ENCODE data around the gene SULT1C2.

The SULT1C2 gene

GRCh38 chr2:108297436-108298141 is 8.9 kb downstream of the SULT1C2 start:
- DNase-seq: no peak

GRCh38 chr2:108301558-108301957 is 12.9 kb downstream of the SULT1C2 start:
- no peak for DNase-seq

- no peak for DNase-seq
Observed at GRCh38 chr2:108304975-108305374, 16.3 kb downstream of the SULT1C2 start.

GRCh38 chr2:108305901-108306300 is 17.2 kb downstream of the SULT1C2 start:
- no peak for DNase-seq

- no peak for DNase-seq
Observed at GRCh38 chr2:108309903-108310302, 21.2 kb downstream of the SULT1C2 start.

- no peak for DNase-seq
Observed at GRCh38 chr2:108314586-108315296, 26.0 kb downstream of the SULT1C2 start.

GRCh38 chr2:108315444-108315934 is 26.8 kb downstream of the SULT1C2 start:
- DNase-seq: no peak

- DNase-seq: no peak
Observed at GRCh38 chr2:108316033-108316432, 27.3 kb downstream of the SULT1C2 start.

GRCh38 chr2:108316461-108317258 is 28.0 kb downstream of the SULT1C2 start:
- DNase-seq: no peak

- DNase-seq: no peak
Observed at GRCh38 chr2:108320326-108320922, 31.7 kb downstream of the SULT1C2 start.

- no peak for DNase-seq
Observed at GRCh38 chr2:108323619-108324018, 34.9 kb downstream of the SULT1C2 start.

- no peak for DNase-seq
Observed at GRCh38 chr2:108324531-108325255, 36.0 kb downstream of the SULT1C2 start.

GRCh38 chr2:108325756-108326155 is 37.1 kb downstream of the SULT1C2 start:
- no peak for DNase-seq

GRCh38 chr2:108329771-108330170 is 41.1 kb downstream of the SULT1C2 start:
- no peak for DNase-seq

GRCh38 chr2:108330979-108331378 is 42.3 kb downstream of the SULT1C2 start:
- DNase-seq: no peak

- no peak for DNase-seq
Observed at GRCh38 chr2:108345951-108346350, 57.3 kb downstream of the SULT1C2 start.

- DNase-seq: no peak
Observed at GRCh38 chr2:108346827-108347226, 58.1 kb downstream of the SULT1C2 start.

GRCh38 chr2:108347786-108348185 is 59.1 kb downstream of the SULT1C2 start:
- no peak for DNase-seq

GRCh38 chr2:108348816-108349570 is 60.3 kb downstream of the SULT1C2 start:
- no peak for DNase-seq

GRCh38 chr2:108349571-108349928 is 60.9 kb downstream of the SULT1C2 start:
- no peak for DNase-seq

GRCh38 chr2:108351889-108352288 is 63.2 kb downstream of the SULT1C2 start:
- no peak for DNase-seq

- DNase-seq: no peak
Observed at GRCh38 chr2:108354136-108354535, 65.4 kb downstream of the SULT1C2 start.

All from CD4-positive, alpha-beta T cell treated with Interleukin-1 beta for 1 hour (primary cell).